Activated CD4-positive, alpha-beta T cell treated with anti-CD3 and anti-CD28 coated beads, Interleukin-2, amount 50 U/mL, for 16 hours (primary cell): ENCODE measurements around the gene CALM3.

ENCODE experiments used
- DNase-seq: peaks from one replicate; pipeline ENCODE4 v3.0.0-alpha.2; 2020

Gene CALM3

GRCh38 chr19:46639358-46640182 is 38.4 kb downstream of the CALM3 start:
- peak; percentile 34 for DNase-seq

- no peak for DNase-seq
These were observed 39.5 kb downstream of the CALM3 start for GRCh38 chr19:46640656-46641055.

- DNase-seq = no peak
These were observed 43.6 kb downstream of the CALM3 start for GRCh38 chr19:46644720-46645119.

GRCh38 chr19:46646402-46646801 is 45.3 kb downstream of the CALM3 start:
- no peak for DNase-seq

DNA sequence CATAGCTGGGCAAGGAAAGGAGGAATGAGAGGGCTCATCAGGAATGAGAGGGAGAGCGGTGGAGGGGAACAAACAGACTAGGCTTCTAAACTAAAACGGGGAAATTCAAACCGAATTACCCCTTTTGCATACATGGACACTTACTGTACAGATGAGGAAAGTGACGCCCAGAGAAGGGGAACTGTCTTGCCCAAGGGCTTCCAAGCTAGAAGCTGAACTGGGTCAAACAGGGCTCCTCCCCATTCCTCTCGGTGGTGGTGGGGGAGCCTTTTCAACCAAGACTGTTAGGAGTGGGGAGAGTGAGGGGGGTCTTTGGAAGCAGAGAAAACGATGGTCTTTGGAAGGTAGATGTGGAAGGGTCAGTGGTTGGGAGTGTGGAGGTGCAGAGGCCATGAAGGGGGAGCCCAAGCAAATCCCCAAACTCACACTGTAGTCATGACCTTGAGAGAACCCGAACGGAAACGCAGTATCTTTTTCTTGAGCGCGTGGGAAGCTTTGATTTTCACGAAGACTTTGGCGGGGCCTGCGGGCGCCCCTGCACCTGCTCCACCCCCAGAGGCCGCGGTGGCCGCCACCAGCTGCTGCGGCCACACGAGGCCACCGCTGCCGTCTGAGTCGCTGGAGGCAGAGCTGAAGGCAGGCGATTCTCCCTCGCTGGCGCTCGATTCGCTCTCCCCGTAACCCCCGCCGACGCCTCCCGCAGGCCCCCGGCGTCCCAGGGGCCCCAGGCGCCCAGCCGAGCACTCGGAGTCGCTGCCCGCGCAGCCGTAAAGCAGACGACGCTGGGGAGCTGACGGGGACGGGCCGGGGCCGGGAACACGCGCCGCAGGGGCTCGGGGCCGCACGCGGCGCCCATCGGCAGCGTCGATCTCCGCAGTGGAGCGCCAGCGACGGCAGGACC is 47.2 kb downstream of the CALM3 start:
- no peak for DNase-seq

- DNase-seq = no peak
These were observed 48.1 kb downstream of the CALM3 start for GRCh38 chr19:46648961-46649960.

GRCh38 chr19:46650445-46650844 is 49.3 kb downstream of the CALM3 start:
- DNase-seq = no peak

- no peak for DNase-seq
These were observed 53.6 kb downstream of the CALM3 start for GRCh38 chr19:46654621-46655152.

DNA sequence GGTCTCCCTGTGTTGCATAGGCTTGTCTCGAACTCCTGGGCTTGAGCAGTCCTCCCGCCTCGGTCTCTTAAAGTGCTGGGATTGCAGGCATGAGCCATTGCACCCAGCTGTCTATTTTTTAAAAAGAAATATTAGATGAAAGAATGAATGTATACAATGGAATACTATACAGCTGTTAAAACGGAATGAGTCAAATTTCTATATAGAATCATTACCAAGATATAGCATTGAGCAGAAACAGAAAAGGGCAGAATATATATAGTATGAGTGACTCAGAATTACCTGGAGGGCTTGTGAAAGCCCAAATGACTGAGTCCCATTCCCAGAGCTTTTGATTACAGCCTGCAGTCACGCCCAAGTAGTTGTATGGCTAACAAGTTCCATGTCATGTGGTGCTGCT is 55.4 kb downstream of the CALM3 start:
- DNase-seq = no peak

DNA sequence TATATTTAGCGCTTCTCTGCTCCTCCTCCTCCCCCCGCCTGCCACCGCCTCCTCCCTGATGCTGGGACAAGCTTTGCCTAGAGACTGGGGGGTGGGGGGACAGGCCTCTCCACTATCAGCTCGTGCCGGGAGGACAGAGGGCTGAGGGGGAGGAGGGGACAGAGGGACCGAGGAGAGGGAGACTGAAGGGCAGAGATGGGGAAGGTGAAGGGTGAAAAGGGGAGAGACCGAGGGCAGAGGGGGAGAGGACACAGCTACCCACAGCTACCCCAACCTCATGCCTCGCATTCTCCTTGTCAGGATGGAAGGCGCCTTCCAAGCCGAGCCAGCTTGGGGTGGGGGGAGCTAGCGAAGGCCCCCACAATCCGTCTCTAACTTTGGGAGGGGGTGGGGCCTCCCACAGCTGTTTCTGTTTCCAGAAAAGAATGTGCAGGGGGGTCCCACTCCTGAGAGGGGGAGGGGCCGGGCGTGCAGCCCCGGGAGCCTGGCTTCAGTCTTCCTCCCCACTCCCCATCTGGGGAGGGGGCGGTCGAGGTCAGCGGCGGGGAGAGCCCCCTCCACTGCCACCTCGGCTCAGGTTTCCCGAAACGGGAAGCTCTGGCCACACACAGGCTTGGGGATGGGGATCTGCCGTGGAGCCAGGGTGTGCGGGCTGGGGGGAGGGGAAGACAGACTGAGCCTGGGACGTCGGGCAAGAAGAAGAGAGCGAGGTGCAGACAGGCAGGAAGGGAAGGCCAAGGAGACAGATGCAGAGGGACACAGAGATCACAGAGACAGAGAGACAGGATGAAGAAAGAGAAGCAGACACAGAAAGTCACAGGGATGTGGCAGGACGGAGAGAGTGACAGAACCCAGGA is 58.2 kb downstream of the CALM3 start:
- no peak for DNase-seq

DNA sequence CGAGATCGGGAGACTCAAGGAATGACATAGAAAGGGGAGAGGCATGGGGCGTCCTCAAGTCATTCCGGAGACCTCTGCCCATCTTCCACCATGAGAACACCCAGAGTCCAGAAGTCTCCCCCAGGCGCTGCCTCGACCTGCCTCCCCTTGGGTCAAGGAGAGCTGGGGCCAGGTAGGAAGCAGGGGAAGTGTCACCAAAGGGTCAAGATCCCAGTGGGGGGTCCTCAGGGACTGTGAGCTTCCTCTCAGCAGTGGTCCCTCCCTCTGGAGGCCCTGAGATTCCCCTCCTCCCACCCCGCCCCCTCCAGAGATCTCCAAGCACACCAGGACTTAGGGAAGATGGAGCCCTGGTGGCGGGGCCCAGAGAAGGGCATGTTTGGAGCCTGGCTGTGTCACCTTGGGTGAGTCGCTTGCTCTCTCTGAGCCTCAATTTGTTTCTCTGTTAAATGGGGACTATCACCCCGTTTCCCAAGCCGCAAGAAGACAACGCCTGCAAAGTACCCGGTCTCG is 58.9 kb downstream of the CALM3 start:
- no peak for DNase-seq
